HepG2 (cell line): ENCODE measurements around the gene IMMP1L.

Experiments used
- CTCF ChIP-seq: sonication (generic); formaldehyde crosslinking; IDR thresholded peaks from 2 replicates; pipeline ENCODE4 v1.5.0; 2020; ENCODE audit warnings: mild to moderate bottlenecking, missing genetic modification reagents, moderate library complexity
- HNRNPH1 ChIP-seq: fragments of 200-400 bp; formaldehyde crosslinking; optimal IDR thresholded peaks from 2 replicates; pipeline ENCODE3; 2017; ENCODE audit warnings: mild to moderate bottlenecking, low read depth, low read length
- PAXIP1 ChIP-seq: sonication (generic); formaldehyde crosslinking; conservative IDR thresholded peaks from 2 replicates; pipeline ENCODE4 v1.4.0; 2020; ENCODE audit warnings: mild to moderate bottlenecking, missing genetic modification reagents, moderate library complexity
- PBX3 ChIP-seq: sonication (generic); formaldehyde crosslinking; IDR thresholded peaks from 2 replicates; pipeline ENCODE4 v1.8.1; 2023; ENCODE audit warnings: missing genetic modification reagents, inconsistent platforms, borderline replicate concordance
- POLR2AphosphoS5 ChIP-seq: IDR thresholded peaks from 2 replicates; pipeline ENCODE4 v1.6.1; 2012; ENCODE audit warnings: low read depth, low read length
- RERE ChIP-seq: IDR thresholded peaks from 2 replicates; pipeline ENCODE4 v1.6.1; 2016; ENCODE audit warnings: low read depth, missing genetic modification reagents, missing compliant biosample characterization
- SMC3 ChIP-seq: IDR thresholded peaks from 2 replicates; pipeline ENCODE4 v1.6.1; 2011; ENCODE audit warnings: low read length, improper control_type of control experiment
- SSRP1 ChIP-seq: IDR thresholded peaks from 2 replicates; pipeline ENCODE4 v1.6.1; 2016; ENCODE audit warnings: control low read depth
- TRIM24 ChIP-seq: sonication (generic); formaldehyde crosslinking; IDR thresholded peaks from 2 replicates; pipeline ENCODE4 v1.8.0; 2022; ENCODE audit warnings: mild to moderate bottlenecking, missing genetic modification reagents
- ZFP1 ChIP-seq: IDR thresholded peaks from 2 replicates; pipeline ENCODE4 v1.6.1; 2016
- ZFX ChIP-seq: sonication (generic); formaldehyde crosslinking; IDR thresholded peaks from 2 replicates; pipeline ENCODE4 v1.4.0; 2020; ENCODE audit warnings: mild to moderate bottlenecking, low read depth, missing genetic modification reagents, moderate library complexity

GRCh38 chr11:31421820-31422219, 87.6 kb downstream of the IMMP1L start:
- TF ChIP-seq RERE (CRISPR knock-in tag) (no peak), POLR2AphosphoS5 (no peak), PAXIP1 (CRISPR knock-in tag) (no peak), CTCF (CRISPR knock-in tag) (no peak), ZFP1 (CRISPR knock-in tag) (no peak), TRIM24 (no peak), PBX3 (CRISPR knock-in tag) (no peak), HNRNPH1 (no peak), ZFX (no peak), SMC3 (no peak), SSRP1 (CRISPR knock-in tag) (no peak)
